NCI-H82 (cell line): Measurements from ENCODE around the gene BCKDK.

ENCODE experiments used
- DNase-seq: peaks from one replicate; lab custom pipeline; 2025; lab: John Stamatoyannopoulos, UW

The BCKDK gene

GRCh38 chr16:31108035-31108793, at the start of gene BCKDK:
Gene BCKDK (plus strand): TSS chr16:31108386. CDS start chr16:31109224, 838 bp downstream.
- peak; percentile 76 for DNase-seq

GRCh38 chr16:31061126-31061812, 46.9 kb upstream of the BCKDK start:
- no peak for DNase-seq

GRCh38 chr16:31061813-31062440, 46.3 kb upstream of the BCKDK start:
- no peak for DNase-seq

GRCh38 chr16:31063495-31063842, 44.7 kb upstream of the BCKDK start:
- DNase-seq, result no peak

GRCh38 chr16:31063843-31064611, 44.2 kb upstream of the BCKDK start:
- no peak for DNase-seq

GRCh38 chr16:31064882-31065461, 43.2 kb upstream of the BCKDK start:
- DNase-seq, result peak; percentile 99

GRCh38 chr16:31067342-31067741, 40.8 kb upstream of the BCKDK start:
- no peak for DNase-seq

GRCh38 chr16:31071861-31072260, 36.3 kb upstream of the BCKDK start:
- DNase-seq, result peak; percentile 72

GRCh38 chr16:31072540-31073141, 35.5 kb upstream of the BCKDK start:
- DNase-seq, result peak; percentile 29

- DNase-seq, result peak; percentile 90
Measured at GRCh38 chr16:31073142-31073969, 34.8 kb upstream of the BCKDK start.

GRCh38 chr16:31073970-31074813, 34.0 kb upstream of the BCKDK start, which contains the start of the genes ZNF646 and ZNF668:
Gene ZNF646 (plus strand): TSS chr16:31074422. CDS start chr16:31076325, 1,903 bp downstream.
Gene ZNF668 (minus strand): TSS chr16:31074240. CDS start chr16:31064459, 9,781 bp downstream.
- peak; percentile 99 for DNase-seq

GRCh38 chr16:31074814-31075183, 33.4 kb upstream of the BCKDK start:
- no peak for DNase-seq

- no peak for DNase-seq
Measured at GRCh38 chr16:31076319-31076718, 31.9 kb upstream of the BCKDK start.

GRCh38 chr16:31077024-31077423, 31.2 kb upstream of the BCKDK start:
- no peak for DNase-seq

GRCh38 chr16:31077592-31078396, 30.4 kb upstream of the BCKDK start:
- no peak for DNase-seq

- DNase-seq, result no peak
Measured at GRCh38 chr16:31078597-31079341, 29.4 kb upstream of the BCKDK start.

GRCh38 chr16:31079342-31079944, 28.7 kb upstream of the BCKDK start:
- DNase-seq, result no peak
